GM12878 (cell line): ENCODE results near the gene FMN2. TPM values are rescaled to one million over a fixed set of nuclear protein-coding genes. Genes with fewer than 3 reads are reported as not detected.

ENCODE experiments used
- ATAC-seq: fragments of 200-7000 bp; cut with Tn5 transposase; 3 replicates; pipeline ENCODE4 v1.9.1; 2020; ENCODE audit warnings: mild to moderate bottlenecking, moderate library complexity
- BruUV-seq: library from RNA; stranded (reverse); fragments of 400-500 nt; replicated peaks from 2 replicates; lab custom pipeline; 2021; lab: Mats Ljungman, UMichigan
- CTCF ChIA-PET: fragments of 300-600 bp; sonication (Branson Sonifier 250); formaldehyde crosslinking; extraction: SDS; loops from one replicate; lab custom pipeline; 2021; ENCODE audit warnings: inconsistent platforms; lab: Yijun Ruan, JAX
- POLR2A ChIA-PET: fragments of 350-600 bp; formaldehyde crosslinking; extraction: SDS; loops from one replicate; lab custom pipeline; 2021; ENCODE audit warnings: inconsistent platforms; lab: Charles Lee
- RAD21 ChIA-PET: fragments of 300-600 bp; sonication (Branson Sonifier 250); formaldehyde crosslinking; loops from one replicate; lab custom pipeline; 2023; ENCODE audit warnings: antibody characterized with exemption; ENCODE audit not compliant: unreplicated experiment; lab: Charles Lee
- SMC1A ChIA-PET: fragments of 300-600 bp; sonication (Branson Sonifier 250); formaldehyde crosslinking; loops from one replicate; lab custom pipeline; 2023; ENCODE audit not compliant: unreplicated experiment, uncharacterized antibody; lab: Charles Lee
- DNase-seq: peaks from one replicate; pipeline ENCODE4 v3.0.0-alpha.2; 2011; ENCODE audit warnings: low read depth, low spot score
- FAIRE-seq: peaks from 3 replicates; lab custom pipeline; 2011; peaks lifted over from hg19 to GRCh38; lab: Jason Lieb, UNC
- H2AFZ ChIP-seq: 2 replicates; pipeline ENCODE4 v1.6.0; 2011; ENCODE audit warnings: low read depth, low read length, control low read depth; ENCODE audit not compliant: control insufficient read depth
- H3K27ac ChIP-seq: 2 replicates; pipeline ENCODE4 v1.5.1; 2011; ENCODE audit warnings: control low read depth; ENCODE audit not compliant: control insufficient read depth, insufficient read depth
- H3K27me3 ChIP-seq, 2 experiments: replicated peaks in 1 of 2; 2 replicates each; pipeline versions ENCODE4 v1.6.0 to v1.6.1; 2011; ENCODE audit warnings: low read length in 1 of 2; ENCODE audit not compliant: control insufficient read depth in 2 of 2, insufficient read depth in 2 of 2
- H3K36me3 ChIP-seq, 2 experiments: 2 replicates each; pipeline ENCODE4 v1.5.1; 2011; ENCODE audit warnings: low read length in 1 of 2; ENCODE audit not compliant: control insufficient read depth in 2 of 2, insufficient read depth in 2 of 2
- H3K4me1 ChIP-seq: 2 replicates; pipeline ENCODE4 v1.6.1; 2011; ENCODE audit warnings: mild to moderate bottlenecking, low read length, moderate library complexity, mixed read lengths; ENCODE audit not compliant: control insufficient read depth, insufficient read depth
- H3K4me2 ChIP-seq: 2 replicates; pipeline ENCODE4 v1.6.0; 2011; ENCODE audit warnings: control low read depth; ENCODE audit not compliant: control insufficient read depth, insufficient read depth
- H3K4me3 ChIP-seq: fragments of 200-600 bp; sonication (generic); 2 replicates; pipeline ENCODE4 v1.5.1; 2016
- H3K79me2 ChIP-seq: 2 replicates; pipeline ENCODE4 v1.6.0; 2011; ENCODE audit warnings: low read length; ENCODE audit not compliant: control insufficient read depth, insufficient read depth
- H3K9ac ChIP-seq: 2 replicates; pipeline ENCODE4 v1.8.0; 2011; ENCODE audit warnings: low read length, control low read depth, mixed read lengths; ENCODE audit not compliant: control insufficient read depth, insufficient read depth
- H3K9me3 ChIP-seq: replicated peaks from 3 replicates; pipeline ENCODE4 v1.5.1; 2011; ENCODE audit warnings: mild to moderate bottlenecking, low read length; ENCODE audit not compliant: control insufficient read depth, insufficient read depth
- H4K20me1 ChIP-seq: 2 replicates; pipeline ENCODE4 v1.6.0; 2011; ENCODE audit not compliant: control insufficient read depth, insufficient read depth
- BCLAF1 ChIP-seq: fragments of 450-650 bp; IDR thresholded peaks from 2 replicates; pipeline ENCODE4 v1.6.1; 2017; ENCODE audit warnings: antibody characterized with exemption, mild to moderate bottlenecking, moderate library complexity
- EP300 ChIP-seq, 2 experiments: fragments of 150-350 bp in 1 of 2; IDR thresholded peaks; 2 replicates each; pipeline ENCODE4 v1.6.1; 2011 to 2012; ENCODE audit warnings: low read depth in 2 of 2, low read length in 2 of 2, borderline replicate concordance in 1 of 2, improper control_type of control experiment in 1 of 2, inconsistent platforms in 1 of 2; ENCODE audit not compliant: control insufficient read depth in 1 of 2
- ESRRA ChIP-seq: IDR thresholded peaks from 2 replicates; pipeline ENCODE4 v1.6.1; 2012; ENCODE audit warnings: mild to moderate bottlenecking, low read length, improper control_type of control experiment
- FOS ChIP-seq: IDR thresholded peaks from 3 replicates; pipeline ENCODE4 v1.6.1; 2011; ENCODE audit warnings: borderline replicate concordance; ENCODE audit not compliant: insufficient read length; ENCODE audit errors: extremely low read depth
- FOXK2 ChIP-seq: fragments of 450-650 bp; IDR thresholded peaks from 2 replicates; pipeline ENCODE4 v1.6.1; 2017; ENCODE audit warnings: mild to moderate bottlenecking, moderate library complexity
- KAT2A ChIP-seq: conservative IDR thresholded peaks from 2 replicates; pipeline ENCODE4 v1.6.1; 2011; ENCODE audit warnings: low read depth, low read length; ENCODE audit not compliant: control insufficient read depth
- MTA2 ChIP-seq: fragments of 450-650 bp; IDR thresholded peaks from 2 replicates; pipeline ENCODE4 v1.6.1; 2016; ENCODE audit warnings: low read depth, mild to moderate bottlenecking, moderate library complexity
- SRF ChIP-seq, 2 experiments: IDR thresholded peaks; 2 replicates each; pipeline ENCODE4 v1.6.1; 2011; ENCODE audit warnings: low read depth in 2 of 2, low read length in 2 of 2, mild to moderate bottlenecking in 1 of 2, moderate library complexity in 1 of 2
- TCF7 ChIP-seq: IDR thresholded peaks from 2 replicates; pipeline ENCODE4 v1.6.1; 2014; ENCODE audit warnings: antibody characterized with exemption, borderline replicate concordance
- ZBTB33 ChIP-seq: fragments of 450-650 bp; IDR thresholded peaks from 2 replicates; pipeline ENCODE4 v1.6.1; 2017; ENCODE audit warnings: mild to moderate bottlenecking
- ZNF592 ChIP-seq: fragments of 450-650 bp; IDR thresholded peaks from 2 replicates; pipeline ENCODE4 v1.6.1; 2017; ENCODE audit warnings: mild to moderate bottlenecking, moderate library complexity
- WGBS: methylation state at CpG from one replicate; pipeline ENCODE4 v1.1.6; 2016; ENCODE audit warnings: low lambda C conversion rate; ENCODE audit not compliant: insufficient replicate concordance, insufficient coverage; ENCODE audit errors: missing lambda C conversion rate; 5-methylcytosine and 5-hydroxymethylcytosine counted together
- in situ Hi-C: fragments of 300-500 bp; cut with MboI; formaldehyde crosslinking; loops from 9 replicates; pipeline ENCODE4 v1.14.3; 2018; ENCODE audit warnings: mixed read lengths
- intact Hi-C: fragments of 100-400 bp; cut with micrococcal nuclease; formaldehyde crosslinking; loops from one replicate; pipeline ENCODE4 v1.14.2; 2022; ENCODE audit not compliant: unreplicated experiment
- polyA plus RNA-seq, 11 experiments: library from polyadenylated mRNA; depleted of rRNA in 4 of 11; unstranded in 6 of 11; stranded (reverse) in 5 of 11; fragments of >200 nt; fragmentation: Nextera tagmentation in 4 of 11; fragmentation: Illumina TruSeq in 1 of 11; extraction: Ambion mirVana in 4 of 11; extraction: Trizol in 1 of 11; gene quantifications; 1 replicate in 1 of 11; 2 replicates in 10 of 11; pipeline versions ENCODE4 v1.2.1 to v1.2.3, GENCODE V29; 2011 to 2016; ENCODE audit warnings: inconsistent platforms in 2 of 11, missing spikeins in 2 of 11, low read depth in 1 of 11
- total RNA-seq, 4 experiments: library from RNA; depleted of rRNA in 3 of 4; stranded (reverse); fragments of >200 nt in 3 of 4; fragmentation: Illumina TruSeq in 1 of 4; extraction: Trizol in 1 of 4; gene quantifications; 2 replicates each; pipeline versions ENCODE4 v1.2.1 to v1.2.3, GENCODE V29; 2013 to 2021

FMN2 gene
- total and polyA plus RNA-seq, 10 of the 15 experiments (the other 5 are each of a cell fraction or from before 2014, with no cell fraction given), result 0.60 TPM; not detected in 9

- no peak for ATAC-seq
- in situ Hi-C loops, result no loop called here
Measured at GRCh38 chr1:240109920-240110636, 18.4 kb downstream of the FMN2 start.

More at GRCh38 chr1:240109920-240110636, 18.4 kb downstream of the FMN2 start:
- Histone ChIP-seq H3K79me2 (no peaks in the 10 kb centered on the region), H2AFZ (no peak overlapping the region), H3K4me3 (no peak overlapping the region), H3K4me2 (no peak overlapping the region), H4K20me1 (no peaks in the 10 kb centered on the region), H3K4me1 (no peaks in the 10 kb centered on the region), H3K9me3 (no peaks in the 10 kb centered on the region), H3K27ac (no peak overlapping the region), H3K27me3 (no peaks in the 10 kb centered on the region), H3K36me3 (no peaks in the 10 kb centered on the region), H3K9ac (no peak overlapping the region)
- ChIA-PET RAD21 (no interaction called here), POLR2A (no interaction called here), CTCF (interaction anchor here (1.1 kb wide), 1 partner anchor 40 kb away, joined by 4 read pairs; no protein-coding TSS in a partner anchor), SMC1A (no interaction called here)
- FAIRE-seq (no peak), DNase-seq (no peak)
- no TSS peak for BruUV-seq
- intact Hi-C loops, result no loop called here
- TF ChIP-seq SRF (IDR thresholded peaks at IDR 0.05; ENCODE audit: low read depth in 2 of 2, low read length in 2 of 2) (no peak), FOS (no peak), TCF7 (no peak), EP300 (IDR thresholded peaks at IDR 0.05; ENCODE audit: borderline replicate concordance in 1 of 2, control insufficient read depth in 1 of 2, low read depth in 2 of 2, low read length in 2 of 2) (no peak), ZBTB33 (no peak), ESRRA (no peak), KAT2A (no peak), FOXK2 (no peak), MTA2 (no peak), BCLAF1 (no peak), ZNF592 (no peak)
- WGBS, result 28% methylated on average over 5 of the region's 5 CpGs
